ENCODE measurements around the gene MACROD2.

DNA sequence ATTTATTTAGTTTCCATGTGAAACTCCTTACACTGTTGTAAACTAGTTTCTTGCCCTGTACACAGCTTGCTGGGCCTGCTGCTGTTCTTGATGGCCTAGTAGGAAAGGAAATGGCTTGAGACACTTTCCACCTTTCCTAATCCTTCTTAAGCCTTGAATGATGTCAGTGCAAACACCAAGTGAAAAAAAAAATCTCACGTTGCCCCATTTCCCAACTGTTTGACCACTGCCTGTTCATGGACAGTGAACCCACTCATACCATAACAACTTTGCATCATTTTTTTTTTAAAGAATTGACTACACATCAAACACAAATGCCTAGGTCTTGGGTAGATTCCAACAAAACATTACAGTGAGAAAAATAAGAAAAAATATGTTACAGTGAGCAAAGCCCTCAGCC lies 995.7 kb downstream of the MACROD2 start:
- TF ChIP-seq, protein P1, sequence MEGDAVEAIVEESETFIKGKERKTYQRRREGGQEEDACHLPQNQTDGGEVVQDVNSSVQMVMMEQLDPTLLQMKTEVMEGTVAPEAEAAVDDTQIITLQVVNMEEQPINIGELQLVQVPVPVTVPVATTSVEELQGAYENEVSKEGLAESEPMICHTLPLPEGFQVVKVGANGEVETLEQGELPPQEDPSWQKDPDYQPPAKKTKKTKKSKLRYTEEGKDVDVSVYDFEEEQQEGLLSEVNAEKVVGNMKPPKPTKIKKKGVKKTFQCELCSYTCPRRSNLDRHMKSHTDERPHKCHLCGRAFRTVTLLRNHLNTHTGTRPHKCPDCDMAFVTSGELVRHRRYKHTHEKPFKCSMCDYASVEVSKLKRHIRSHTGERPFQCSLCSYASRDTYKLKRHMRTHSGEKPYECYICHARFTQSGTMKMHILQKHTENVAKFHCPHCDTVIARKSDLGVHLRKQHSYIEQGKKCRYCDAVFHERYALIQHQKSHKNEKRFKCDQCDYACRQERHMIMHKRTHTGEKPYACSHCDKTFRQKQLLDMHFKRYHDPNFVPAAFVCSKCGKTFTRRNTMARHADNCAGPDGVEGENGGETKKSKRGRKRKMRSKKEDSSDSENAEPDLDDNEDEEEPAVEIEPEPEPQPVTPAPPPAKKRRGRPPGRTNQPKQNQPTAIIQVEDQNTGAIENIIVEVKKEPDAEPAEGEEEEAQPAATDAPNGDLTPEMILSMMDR (IDR thresholded peaks at IDR 0.05; ENCODE audit: insufficient read depth, low read length, poor library complexity, severe bottlenecking): no peak
- TF ChIP-seq EZH2phosphoT487 (conservative IDR thresholded peaks at IDR 0.05; ENCODE audit: low read length): no peak
